GM19467 (cell line): ENCODE measurements around the gene LMNB1.

Experiments used
- ATAC-seq: cut with Tn5 transposase; IDR thresholded peaks from one replicate; pipeline ENCODE4 v1.9.1; 2021; ENCODE audit warnings: mild to moderate bottlenecking, moderate library complexity; ENCODE audit not compliant: unreplicated experiment

The LMNB1 gene

DNA sequence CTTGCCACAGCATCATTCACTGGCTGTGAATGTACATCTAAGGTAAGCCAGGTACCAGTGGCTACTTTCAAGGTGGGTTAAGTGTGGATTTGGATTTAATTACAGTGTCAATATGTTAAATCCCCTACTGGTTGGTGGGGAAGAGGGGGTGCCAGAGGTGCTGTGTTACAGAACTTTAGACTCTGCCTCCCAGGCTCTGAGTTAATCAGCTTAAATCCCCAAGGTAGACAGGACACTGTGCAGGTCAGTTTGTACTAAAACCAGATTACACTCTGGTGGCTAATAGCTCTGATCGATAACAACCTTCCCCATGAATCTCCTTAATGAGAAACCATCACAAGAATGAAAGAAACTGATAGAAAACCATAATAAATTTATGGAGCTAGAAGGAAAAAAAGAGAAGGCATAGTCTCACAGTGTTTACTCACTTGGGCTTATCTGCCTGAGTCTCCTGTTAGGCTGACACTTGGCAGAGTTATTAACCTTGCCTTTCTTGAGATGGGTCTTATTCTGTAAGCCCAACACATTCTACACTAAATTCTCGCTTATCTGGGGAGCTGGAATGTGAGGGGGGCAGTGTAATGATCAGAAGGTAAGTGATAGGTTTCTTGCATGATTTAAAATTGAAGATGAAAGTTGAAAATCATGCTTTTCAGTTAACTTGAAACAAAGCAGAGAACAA, 106.8 kb downstream of the LMNB1 start:
- no peak for ATAC-seq

- ATAC-seq = no peak
These were observed 107.4 kb downstream of the LMNB1 start for GRCh38 chr5:126884269-126884819.
